Activated effector memory CD4-positive, alpha-beta T cell treated with anti-CD3 and anti-CD28 coated beads, Interleukin-2, amount 50 U/mL, for 16 hours (primary cell): ENCODE results near the gene CYP27A1.

Source experiments
- DNase-seq: peaks from one replicate; pipeline ENCODE4 v3.0.0-alpha.2; 2020

The CYP27A1 gene

GRCh38 chr2:218859988-218860831 is 78.3 kb downstream of the CYP27A1 start:
- no peak for DNase-seq

- no peak for DNase-seq
These were observed 79.0 kb downstream of the CYP27A1 start for GRCh38 chr2:218860950-218861381.

- peak; percentile 57 for DNase-seq
These were observed 79.8 kb downstream of the CYP27A1 start for GRCh38 chr2:218861645-218862318.

- DNase-seq = no peak
These were observed 81.1 kb downstream of the CYP27A1 start for GRCh38 chr2:218863021-218863520.
